Activated naive CD8-positive, alpha-beta T cell treated with anti-CD3 and anti-CD28 coated beads for 36 hours (primary cell): ENCODE results near the gene DTX4. TPM values are rescaled to one million over a fixed set of nuclear protein-coding genes. Genes with fewer than 3 reads are reported as not detected.
A peak's percentile ranks its signal among the peaks of the same experiment; 100 is the strongest.
"Not testable (repeated sequence)": the region's sequence is repeated elsewhere in the genome, so short reads cannot be mapped to it uniquely, and the experiment has no call there.

Experiments
- DNase-seq: peaks from one replicate; pipeline ENCODE4 v3.0.0; 2021
- H3K27ac Mint-ChIP-seq: one replicate; pipeline ENCODE4 v1.8.0; 2022; ENCODE audit warnings: mild to moderate bottlenecking, moderate library complexity, mixed read lengths
- H3K27me3 Mint-ChIP-seq: one replicate; pipeline ENCODE4 v1.8.0; 2022; ENCODE audit warnings: mild to moderate bottlenecking, mixed read lengths
- H3K36me3 Mint-ChIP-seq: one replicate; pipeline ENCODE4 v1.8.0; 2021; ENCODE audit warnings: mild to moderate bottlenecking, mixed read lengths
- H3K4me1 Mint-ChIP-seq: one replicate; pipeline ENCODE4 v1.8.0; 2021; ENCODE audit warnings: mixed read lengths
- H3K4me3 Mint-ChIP-seq: one replicate; pipeline ENCODE4 v1.8.0; 2022; ENCODE audit warnings: mild to moderate bottlenecking, moderate library complexity, mixed read lengths
- H3K9me3 Mint-ChIP-seq: one replicate; pipeline ENCODE4 v1.8.0; 2022; ENCODE audit warnings: mixed read lengths
- total RNA-seq, 2 experiments: library from RNA; stranded (reverse); gene quantifications; one replicate each; pipeline ENCODE4 v1.2.3, GENCODE V29; 2021

DTX4 gene
- total RNA-seq, result under 1 TPM; 0.10 to 0.49 TPM

GRCh38 chr11:59171508-59172322 lies at the start of gene DTX4:
Gene DTX4 (plus strand): TSS chr11:59172132. CDS start chr11:59172596, 464 bp downstream.
- Mint-ChIP-seq H3K9me3 (no peaks in the 10 kb centered on the region), H3K27me3 (peaks cover 32% of the 10 kb centered on the region), H3K27ac (peak within 1 kb of the TSS; percentile 30), H3K4me1 (peaks cover 9% of the 10 kb centered on the region), H3K36me3 (no peaks in the 10 kb centered on the region), H3K4me3 (peak within 1 kb of the TSS; percentile 75)
- DNase-seq, result peak; percentile 88

- H3K4me3 Mint-ChIP-seq, result peak overlapping the region; percentile 57
- peak; percentile 84 for DNase-seq
- no peak overlapping the region for H3K27ac Mint-ChIP-seq
- H3K4me1 Mint-ChIP-seq, result peaks cover 9% of the 10 kb centered on the region
- peaks cover 10% of the 10 kb centered on the region for H3K9me3 Mint-ChIP-seq
- no peaks in the 10 kb centered on the region for H3K27me3 Mint-ChIP-seq
- H3K36me3 Mint-ChIP-seq, result peaks cover 28% of the 10 kb centered on the region
Observed at GRCh38 chr11:59135648-59136461, 36.1 kb upstream of the DTX4 start.

- H3K27ac Mint-ChIP-seq, H3K27me3 Mint-ChIP-seq, H3K9me3 Mint-ChIP-seq, DNase-seq, H3K4me3 Mint-ChIP-seq: not testable (repeated sequence)
- peaks cover 14% of the 10 kb centered on the region for H3K4me1 Mint-ChIP-seq
- peaks cover 21% of the 10 kb centered on the region for H3K36me3 Mint-ChIP-seq
Observed at GRCh38 chr11:59136551-59136950, 35.4 kb upstream of the DTX4 start.

GRCh38 chr11:59137190-59137589 lies 34.7 kb upstream of the DTX4 start:
- H3K9me3 Mint-ChIP-seq, result peaks cover 5% of the 10 kb centered on the region
- H3K4me1 Mint-ChIP-seq, result peaks cover 20% of the 10 kb centered on the region
- no peak for DNase-seq
- H3K4me3 Mint-ChIP-seq, result no peak overlapping the region
- H3K36me3 Mint-ChIP-seq, result peaks cover 15% of the 10 kb centered on the region
- no peaks in the 10 kb centered on the region for H3K27me3 Mint-ChIP-seq
- H3K27ac Mint-ChIP-seq, result no peak overlapping the region

- Mint-ChIP-seq H3K9me3 (no peaks in the 10 kb centered on the region), H3K27me3 (no peaks in the 10 kb centered on the region), H3K4me3 (no peak overlapping the region), H3K4me1 (peaks cover 25% of the 10 kb centered on the region), H3K27ac (no peak overlapping the region), H3K36me3 (peaks cover 2% of the 10 kb centered on the region)
- no peak for DNase-seq
Observed at GRCh38 chr11:59138643-59139042, 33.3 kb upstream of the DTX4 start.

- Mint-ChIP-seq H3K36me3 (peaks cover 17% of the 10 kb centered on the region), H3K27ac (no peak overlapping the region), H3K4me3 (peak overlapping the region; percentile 99), H3K27me3 (no peaks in the 10 kb centered on the region), H3K9me3 (no peaks in the 10 kb centered on the region), H3K4me1 (peaks cover 34% of the 10 kb centered on the region)
- no peak for DNase-seq
Observed at GRCh38 chr11:59141191-59141590, 30.7 kb upstream of the DTX4 start.

GRCh38 chr11:59141673-59142460 lies 30.1 kb upstream of the DTX4 start:
- Mint-ChIP-seq H3K36me3 (peaks cover 23% of the 10 kb centered on the region), H3K4me1 (peaks cover 40% of the 10 kb centered on the region), H3K9me3 (no peaks in the 10 kb centered on the region), H3K4me3 (peak overlapping the region; percentile 99), H3K27ac (peak overlapping the region; percentile 91), H3K27me3 (no peaks in the 10 kb centered on the region)
- no peak for DNase-seq

- Mint-ChIP-seq H3K4me1 (peaks cover 47% of the 10 kb centered on the region), H3K27me3 (no peaks in the 10 kb centered on the region), H3K27ac (peak within 1 kb of the TSS; percentile 91), H3K4me3 (peak within 1 kb of the TSS; percentile 99), H3K9me3 (no peaks in the 10 kb centered on the region), H3K36me3 (peaks cover 30% of the 10 kb centered on the region)
- peak; percentile 87 for DNase-seq
Observed at GRCh38 chr11:59142530-59143507, 29.1 kb upstream of the DTX4 start, which contains the start of gene FAM111A. Gene FAM111A (plus strand): TSS chr11:59142856. CDS start chr11:59148873, 6,017 bp downstream.

- peaks cover 42% of the 10 kb centered on the region for H3K36me3 Mint-ChIP-seq
- no peak for DNase-seq
- no peaks in the 10 kb centered on the region for H3K27me3 Mint-ChIP-seq
- H3K9me3 Mint-ChIP-seq, result no peaks in the 10 kb centered on the region
- peak overlapping the region; percentile 99 for H3K4me3 Mint-ChIP-seq
- peaks cover 50% of the 10 kb centered on the region for H3K4me1 Mint-ChIP-seq
- peak overlapping the region; percentile 91 for H3K27ac Mint-ChIP-seq
Observed at GRCh38 chr11:59144096-59144495, 27.8 kb upstream of the DTX4 start.

GRCh38 chr11:59144579-59145345 lies 27.2 kb upstream of the DTX4 start:
- Mint-ChIP-seq H3K27me3 (no peaks in the 10 kb centered on the region), H3K9me3 (no peaks in the 10 kb centered on the region), H3K4me3 (peak overlapping the region; percentile 99), H3K36me3 (peaks cover 46% of the 10 kb centered on the region), H3K27ac (peak overlapping the region; percentile 91), H3K4me1 (peaks cover 50% of the 10 kb centered on the region)
- peak; percentile 76 for DNase-seq

GRCh38 chr11:59145534-59145933 lies 26.4 kb upstream of the DTX4 start:
- peaks cover 51% of the 10 kb centered on the region for H3K4me1 Mint-ChIP-seq
- H3K9me3 Mint-ChIP-seq, result no peaks in the 10 kb centered on the region
- peaks cover 51% of the 10 kb centered on the region for H3K36me3 Mint-ChIP-seq

GRCh38 chr11:59151761-59152160 lies 20.2 kb upstream of the DTX4 start:
- Mint-ChIP-seq H3K4me3 (peak overlapping the region; percentile 52), H3K4me1 (peaks cover 36% of the 10 kb centered on the region)

More at GRCh38 chr11:59145534-59145933, 26.4 kb upstream of the DTX4 start:
- H3K27me3 Mint-ChIP-seq, result no peaks in the 10 kb centered on the region
- peak overlapping the region; percentile 91 for H3K27ac Mint-ChIP-seq
- H3K4me3 Mint-ChIP-seq, result peak overlapping the region; percentile 99
- no peak for DNase-seq

GRCh38 chr11:59152312-59152951 lies 19.5 kb upstream of the DTX4 start:
- Mint-ChIP-seq H3K9me3 (peaks cover 3% of the 10 kb centered on the region), H3K27me3 (no peaks in the 10 kb centered on the region), H3K36me3 (peaks cover 53% of the 10 kb centered on the region), H3K27ac (peak overlapping the region; percentile 90), H3K4me1 (peaks cover 30% of the 10 kb centered on the region), H3K4me3 (peak overlapping the region; percentile 52)
- no peak for DNase-seq

More at GRCh38 chr11:59151761-59152160, 20.2 kb upstream of the DTX4 start:
- Mint-ChIP-seq H3K27ac (peak overlapping the region; percentile 90), H3K36me3 (peaks cover 57% of the 10 kb centered on the region), H3K27me3 (no peaks in the 10 kb centered on the region), H3K9me3 (peaks cover 3% of the 10 kb centered on the region)
- no peak for DNase-seq
